Upper lobe of left lung (tissue), 6 donors: ENCODE results near the gene CACNA1D. TPM values are rescaled to one million over a fixed set of nuclear protein-coding genes. Genes with fewer than 3 reads are reported as not detected.
A peak's percentile ranks its signal among the peaks of the same experiment; 100 is the strongest.

ENCODE experiments used
- ATAC-seq, 2 donors: fragments of 200-7000 bp; cut with Tn5 transposase; one replicate each; pipeline ENCODE4 v1.9.1; 2022; ENCODE audit warnings: mild to moderate bottlenecking in 2 of 2, moderate library complexity in 2 of 2; ENCODE audit not compliant: low FRiP score in 2 of 2
- DNase-seq, 2 donors: peaks; one replicate each; pipeline ENCODE4 v3.0.0-alpha.2; 2019 to 2020
- H3K27ac ChIP-seq, 4 donors: fragments of 200-600 bp; sonication (generic); one replicate each; pipeline ENCODE4 v1.5.1; 2016 to 2019
- H3K27me3 ChIP-seq, 4 donors: fragments of 200-600 bp; sonication (generic); one replicate each; pipeline ENCODE4 v1.5.1; 2017 to 2019
- H3K36me3 ChIP-seq, 4 donors: fragments of 200-600 bp; sonication (generic); one replicate each; pipeline ENCODE4 v1.5.1; 2016 to 2019
- H3K4me1 ChIP-seq, 4 donors: fragments of 200-600 bp; sonication (generic); one replicate each; pipeline ENCODE4 v1.5.1; 2018 to 2019
- H3K4me3 ChIP-seq, 4 donors: fragments of 200-600 bp; sonication (generic); one replicate each; pipeline ENCODE4 v1.5.1; 2017 to 2019; ENCODE audit warnings: mild to moderate bottlenecking in 2 of 4, moderate library complexity in 1 of 4
- H3K9me3 ChIP-seq, 4 donors: fragments of 200-600 bp; sonication (generic); one replicate each; pipeline ENCODE4 v1.5.1; 2018 to 2019
- EP300 ChIP-seq, 4 donors: sonication (generic); formaldehyde crosslinking; IDR thresholded peaks; one replicate each; pipeline ENCODE4 v1.5.1; 2017; ENCODE audit warnings: antibody characterized with exemption in 4 of 4, control low read depth in 2 of 4
- POLR2A ChIP-seq, 4 donors: fragments of 450-650 bp; IDR thresholded peaks; one replicate each; pipeline ENCODE4 v1.5.1; 2016 to 2017; ENCODE audit warnings: antibody characterized with exemption in 4 of 4, mild to moderate bottlenecking in 2 of 4
- POLR2AphosphoS5 ChIP-seq, 2 donors: sonication (generic); formaldehyde crosslinking; IDR thresholded peaks; one replicate each; pipeline ENCODE4 v1.5.1; 2017; ENCODE audit warnings: antibody characterized with exemption in 2 of 2
- WGBS, 2 donors: methylation state at CpG; one replicate each; pipeline ENCODE4 v1.1.5; 2017 to 2018; 5-methylcytosine and 5-hydroxymethylcytosine counted together
- total RNA-seq, 6 donors: library from RNA; depleted of rRNA in 4 of 6; stranded (reverse); fragments of >200 nt in 4 of 6; gene quantifications; one replicate each; pipeline versions ENCODE4 v1.1.0 to v1.2.1, GENCODE V29; 2016 to 2021
- TF ChIP-seq, protein P1 (sequence below), 6 experiments: fragments of 450-650 bp in 4 of 6; fragments of 200-600 bp in 2 of 6; sonication (generic) in 2 of 6; IDR thresholded peaks; one replicate each; pipeline ENCODE4 v1.5.1; 2016 to 2019; ENCODE audit warnings: antibody characterized with exemption in 6 of 6
- donor health status: DM: no; HTN: no; CAD: no; lungs with moderate emphysema.
- donor health status: DM: no; HTN: yes; CAD: no; lungs with severe emphysema.

The CACNA1D gene
- total RNA-seq, 6 donors from 2014 or later, result 17.2 to 221 (median 30.2) TPM

DNA sequence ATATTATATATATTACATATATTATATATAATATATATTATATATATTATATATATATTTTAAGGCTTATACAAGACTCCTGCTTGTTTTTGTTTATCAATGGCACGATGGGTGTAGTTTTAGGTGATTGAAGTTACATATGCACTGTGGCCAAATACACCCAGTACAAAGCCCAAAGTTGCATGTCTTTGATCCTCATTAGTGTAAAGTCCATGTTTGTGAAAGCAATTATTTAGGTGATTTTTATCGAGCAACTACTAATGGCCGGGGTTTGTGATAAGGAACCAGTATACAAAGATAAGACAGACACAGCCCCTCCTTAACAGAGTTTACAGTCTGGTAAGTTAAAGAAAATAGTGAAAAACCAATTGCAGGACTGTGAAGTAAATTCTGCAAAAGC, 197.5 kb downstream of the CACNA1D start:
- Histone ChIP-seq H3K27me3 (no peaks in the 10 kb centered on the region), H3K4me3 (no peak overlapping the region), H3K36me3 (no peaks in the 10 kb centered on the region), H3K4me1 (peaks cover 0 to 1% (median 0%) of the 10 kb centered on the region in 4 donors), H3K27ac (no peak overlapping the region), H3K9me3 (no peaks in the 10 kb centered on the region)
- no peak for DNase-seq
- WGBS, 2 donors, result 81 to 85% methylated on average over 3 of the region's 3 CpGs
- no peak for ATAC-seq
- no peak for TF ChIP-seq EP300 (IDR thresholded peaks at IDR 0.05)

DNA sequence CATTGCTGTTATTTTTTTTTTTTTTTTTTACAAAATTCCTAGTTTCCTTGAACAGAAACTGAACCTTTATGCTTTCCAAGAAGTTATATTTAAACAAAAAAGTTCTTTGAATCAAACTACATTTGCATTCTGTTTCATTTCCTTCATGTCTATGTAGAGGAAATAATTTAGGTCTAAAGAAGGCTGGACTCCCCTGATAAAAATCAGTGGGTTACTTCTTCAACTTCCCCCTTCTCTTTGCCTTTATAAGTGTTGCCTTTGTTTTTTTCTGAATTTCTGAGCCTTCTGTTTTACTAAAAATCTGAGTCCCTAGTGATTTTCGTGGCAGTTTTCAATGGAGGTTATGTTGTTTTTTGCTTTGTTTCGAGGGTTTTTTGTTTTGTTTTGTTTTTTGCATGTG, 199.0 kb downstream of the CACNA1D start:
- Histone ChIP-seq H3K36me3 (no peaks in the 10 kb centered on the region), H3K4me3 (no peak overlapping the region), H3K27ac (no peak overlapping the region), H3K4me1 (peaks cover 0 to 3% (median 1%) of the 10 kb centered on the region in 4 donors), H3K27me3 (no peaks in the 10 kb centered on the region), H3K9me3 (no peaks in the 10 kb centered on the region)
- ATAC-seq, result no peak
- WGBS, 2 donors, result 36 to 46% methylated on average over 2 of the region's 2 CpGs
- TF ChIP-seq EP300 (IDR thresholded peaks at IDR 0.05) (no peak), POLR2AphosphoS5 (IDR thresholded peaks at IDR 0.05) (no peak)
- DNase-seq, result no peak

DNA sequence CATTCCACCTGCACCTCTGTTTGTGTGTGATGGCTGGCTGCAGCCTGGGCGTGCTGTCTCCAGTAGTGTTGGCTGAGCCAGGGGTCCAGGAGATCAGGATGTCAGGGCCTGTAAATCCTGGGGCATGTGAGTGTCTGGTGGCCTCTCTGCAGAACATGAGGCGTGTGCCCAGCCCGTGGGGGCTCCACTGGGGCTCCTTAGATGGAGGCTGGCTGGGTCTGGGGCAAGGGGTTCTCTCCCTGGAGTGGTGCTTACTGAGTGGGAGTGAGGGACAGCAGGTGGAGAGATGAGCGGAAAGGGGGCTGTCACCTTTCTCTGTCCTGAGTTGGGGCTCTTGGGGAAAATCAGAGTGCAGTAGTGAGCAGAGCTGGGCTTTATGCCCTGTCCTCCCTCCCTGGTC, 199.6 kb downstream of the CACNA1D start:
- H3K4me3 ChIP-seq, result no peak overlapping the region
- TF ChIP-seq POLR2A (IDR thresholded peaks at IDR 0.05) (no peak), EP300 (IDR thresholded peaks at IDR 0.05) (no peak), POLR2AphosphoS5 (IDR thresholded peaks at IDR 0.05) (no peak)
- TF ChIP-seq, protein P1, sequence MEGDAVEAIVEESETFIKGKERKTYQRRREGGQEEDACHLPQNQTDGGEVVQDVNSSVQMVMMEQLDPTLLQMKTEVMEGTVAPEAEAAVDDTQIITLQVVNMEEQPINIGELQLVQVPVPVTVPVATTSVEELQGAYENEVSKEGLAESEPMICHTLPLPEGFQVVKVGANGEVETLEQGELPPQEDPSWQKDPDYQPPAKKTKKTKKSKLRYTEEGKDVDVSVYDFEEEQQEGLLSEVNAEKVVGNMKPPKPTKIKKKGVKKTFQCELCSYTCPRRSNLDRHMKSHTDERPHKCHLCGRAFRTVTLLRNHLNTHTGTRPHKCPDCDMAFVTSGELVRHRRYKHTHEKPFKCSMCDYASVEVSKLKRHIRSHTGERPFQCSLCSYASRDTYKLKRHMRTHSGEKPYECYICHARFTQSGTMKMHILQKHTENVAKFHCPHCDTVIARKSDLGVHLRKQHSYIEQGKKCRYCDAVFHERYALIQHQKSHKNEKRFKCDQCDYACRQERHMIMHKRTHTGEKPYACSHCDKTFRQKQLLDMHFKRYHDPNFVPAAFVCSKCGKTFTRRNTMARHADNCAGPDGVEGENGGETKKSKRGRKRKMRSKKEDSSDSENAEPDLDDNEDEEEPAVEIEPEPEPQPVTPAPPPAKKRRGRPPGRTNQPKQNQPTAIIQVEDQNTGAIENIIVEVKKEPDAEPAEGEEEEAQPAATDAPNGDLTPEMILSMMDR (IDR thresholded peaks at IDR 0.05), result no peak
- ATAC-seq, result no peak
- peak in 1 of 2 donors; percentile 25 for DNase-seq
- H3K9me3 ChIP-seq, result no peaks in the 10 kb centered on the region
- H3K4me1 ChIP-seq, result peaks cover 0 to 3% (median 1%) of the 10 kb centered on the region in 4 donors
- H3K27me3 ChIP-seq, result no peaks in the 10 kb centered on the region
- H3K36me3 ChIP-seq, result no peaks in the 10 kb centered on the region
- WGBS, 2 donors, result 72 to 81% methylated on average over 4 of the region's 4 CpGs
- H3K27ac ChIP-seq, result no peak overlapping the region

GRCh38 chr3:53694666-53695323, 200.4 kb downstream of the CACNA1D start:
- WGBS, 2 donors, result 86 to 89% methylated on average over 10 to 15 of the region's 15 CpGs
- Histone ChIP-seq H3K36me3 (no peaks in the 10 kb centered on the region), H3K27ac (no peak overlapping the region), H3K4me1 (peaks cover 0 to 3% (median 1%) of the 10 kb centered on the region in 4 donors), H3K27me3 (no peaks in the 10 kb centered on the region), H3K4me3 (no peak overlapping the region), H3K9me3 (no peaks in the 10 kb centered on the region)
- TF ChIP-seq POLR2AphosphoS5 (IDR thresholded peaks at IDR 0.05) (no peak), EP300 (IDR thresholded peaks at IDR 0.05) (no peak), POLR2A (IDR thresholded peaks at IDR 0.05) (no peak)
- TF ChIP-seq, protein P1 (IDR thresholded peaks at IDR 0.05), result no peak
- DNase-seq, result no peak
- ATAC-seq, result no peak

DNA sequence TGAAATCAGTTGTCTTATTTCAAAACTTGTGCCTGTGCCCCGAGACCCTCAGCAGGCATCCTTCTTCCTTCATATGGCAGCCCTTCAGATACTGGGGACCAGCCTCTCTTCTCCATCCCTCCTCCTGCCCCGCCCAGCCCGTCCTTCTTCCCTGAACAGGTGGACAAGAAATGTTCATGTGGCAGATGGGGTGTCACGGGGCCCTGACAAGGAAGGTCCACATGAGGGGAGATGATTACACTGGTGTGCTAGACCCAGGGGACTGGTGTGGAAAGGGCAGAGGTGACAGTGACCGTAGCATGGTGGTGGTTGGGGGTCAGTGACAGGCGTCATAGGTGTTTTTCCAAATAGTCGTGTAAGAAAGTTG, 200.9 kb downstream of the CACNA1D start:
- ATAC-seq, result no peak
- WGBS, 2 donors, result 81% methylated on average over 7 of the region's 7 CpGs

More for the DNA sequence above, 200.9 kb downstream of the CACNA1D start:
- TF ChIP-seq, protein P1 (IDR thresholded peaks at IDR 0.05), result no peak
- no peak for TF ChIP-seq POLR2A (IDR thresholded peaks at IDR 0.05)
- Histone ChIP-seq H3K4me3 (no peak overlapping the region), H3K4me1 (peaks cover 0 to 3% (median 1%) of the 10 kb centered on the region in 4 donors), H3K27me3 (no peaks in the 10 kb centered on the region), H3K27ac (no peak overlapping the region), H3K36me3 (no peaks in the 10 kb centered on the region), H3K9me3 (no peaks in the 10 kb centered on the region)
- no peak for DNase-seq
